Adrenal gland (tissue), 5 donors: ENCODE data around the gene KIF5A.

Experiments used
- CTCF ChIP-seq, 6 experiments: fragments of 450-650 bp in 4 of 6; fragments of 200-600 bp in 2 of 6; sonication (generic) in 1 of 6; IDR thresholded peaks; 1 replicate in 5 of 6; 2 replicates in 1 of 6; pipeline versions ENCODE4 v1.5.1 to v1.8.0; 2016 to 2021; ENCODE audit warnings: antibody characterized with exemption in 6 of 6, mild to moderate bottlenecking in 2 of 6, moderate library complexity in 1 of 6
- POLR2A ChIP-seq, 2 donors: fragments of 450-650 bp; IDR thresholded peaks; one replicate each; pipeline ENCODE4 v1.6.1; 2017; ENCODE audit warnings: antibody characterized with exemption in 2 of 2, mild to moderate bottlenecking in 2 of 2, moderate library complexity in 1 of 2
- donor health status: DM: no; HTN: no; CAD: no.

GRCh38 chr12:57615637-57616036, 65.8 kb downstream of the KIF5A start:
- no peak for TF ChIP-seq POLR2A (IDR thresholded peaks at IDR 0.05)
- TF ChIP-seq CTCF (IDR thresholded peaks at IDR 0.05): no peak
